ENCODE measurements around the gene IFI16.
"Not testable (repeated sequence)": the region's sequence is repeated elsewhere in the genome, so short reads cannot be mapped to it uniquely, and the experiment has no call there.

Gene IFI16

DNA sequence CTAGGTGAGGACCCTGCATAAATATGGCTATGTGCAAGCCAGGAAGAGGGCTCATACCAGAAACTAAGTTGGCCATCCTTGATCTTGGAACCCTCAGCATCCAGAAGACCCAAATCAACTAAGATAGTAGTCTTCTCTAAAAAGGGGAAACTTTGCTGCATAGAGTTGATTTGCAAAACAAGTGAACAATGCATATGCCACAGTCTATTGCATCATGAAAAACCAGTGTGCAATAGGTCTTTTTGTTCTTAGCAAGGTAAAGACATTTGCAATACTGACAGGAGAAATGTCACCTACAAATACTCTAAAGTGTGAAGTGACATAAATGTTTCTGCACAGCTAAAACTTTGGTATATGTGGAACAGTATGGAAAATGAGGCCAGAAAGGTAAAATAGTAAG, 2.0 kb upstream of the IFI16 start:
- no peak overlapping the region for H3K27ac ChIP-seq
- TF ChIP-seq, protein P1, sequence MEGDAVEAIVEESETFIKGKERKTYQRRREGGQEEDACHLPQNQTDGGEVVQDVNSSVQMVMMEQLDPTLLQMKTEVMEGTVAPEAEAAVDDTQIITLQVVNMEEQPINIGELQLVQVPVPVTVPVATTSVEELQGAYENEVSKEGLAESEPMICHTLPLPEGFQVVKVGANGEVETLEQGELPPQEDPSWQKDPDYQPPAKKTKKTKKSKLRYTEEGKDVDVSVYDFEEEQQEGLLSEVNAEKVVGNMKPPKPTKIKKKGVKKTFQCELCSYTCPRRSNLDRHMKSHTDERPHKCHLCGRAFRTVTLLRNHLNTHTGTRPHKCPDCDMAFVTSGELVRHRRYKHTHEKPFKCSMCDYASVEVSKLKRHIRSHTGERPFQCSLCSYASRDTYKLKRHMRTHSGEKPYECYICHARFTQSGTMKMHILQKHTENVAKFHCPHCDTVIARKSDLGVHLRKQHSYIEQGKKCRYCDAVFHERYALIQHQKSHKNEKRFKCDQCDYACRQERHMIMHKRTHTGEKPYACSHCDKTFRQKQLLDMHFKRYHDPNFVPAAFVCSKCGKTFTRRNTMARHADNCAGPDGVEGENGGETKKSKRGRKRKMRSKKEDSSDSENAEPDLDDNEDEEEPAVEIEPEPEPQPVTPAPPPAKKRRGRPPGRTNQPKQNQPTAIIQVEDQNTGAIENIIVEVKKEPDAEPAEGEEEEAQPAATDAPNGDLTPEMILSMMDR (IDR thresholded peaks at IDR 0.05) = no peak
- no peak for TF ChIP-seq ZFX (IDR thresholded peaks at IDR 0.05; ENCODE audit: borderline replicate concordance)

DNA sequence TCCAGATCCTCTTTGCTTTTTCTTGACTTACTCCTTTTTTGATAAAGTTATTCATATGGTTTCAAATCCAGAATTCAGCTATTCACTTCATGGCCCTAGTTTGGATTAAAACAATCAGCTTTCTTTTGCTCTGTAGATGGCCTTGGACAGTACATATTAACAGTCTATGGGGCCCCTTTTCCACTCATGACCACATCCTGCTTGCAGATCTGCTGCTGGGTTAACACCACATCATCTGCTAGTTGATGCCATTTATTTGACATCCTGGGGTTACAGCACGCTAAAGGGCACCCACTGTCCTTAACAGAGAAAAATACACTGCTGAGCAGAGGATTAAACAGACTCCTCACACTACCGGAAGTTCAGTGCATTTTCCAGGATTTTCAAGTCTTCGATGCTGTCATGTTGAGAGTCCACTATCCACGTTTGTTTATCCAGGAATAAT, 941 bp upstream of the IFI16 start:
- no peak for TF ChIP-seq ZFX (IDR thresholded peaks at IDR 0.05; ENCODE audit: borderline replicate concordance)
- TF ChIP-seq, protein P1 (IDR thresholded peaks at IDR 0.05) = no peak
- H3K27ac ChIP-seq = no peak overlapping the region

DNA sequence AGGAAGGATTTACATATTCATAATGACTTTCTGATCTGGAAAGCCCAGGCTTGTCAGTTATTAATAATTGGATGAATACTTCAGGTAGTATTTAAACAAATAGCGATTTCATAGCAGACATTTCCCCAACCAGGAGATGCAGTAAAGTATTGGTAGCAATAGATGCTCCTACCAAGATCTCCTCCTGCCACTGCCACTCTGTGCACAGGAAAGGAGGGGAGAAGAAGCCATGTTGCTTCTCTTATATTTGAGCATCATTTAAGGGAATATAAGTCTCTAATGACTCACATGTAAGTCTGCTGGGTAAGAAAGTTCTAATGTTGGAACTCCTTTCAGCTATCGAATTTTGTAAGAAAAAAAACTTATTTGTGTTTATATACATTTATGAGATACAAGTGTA, 420 bp upstream of the IFI16 start:
- no peak overlapping the region for H3K27ac ChIP-seq
- TF ChIP-seq, protein P1 (IDR thresholded peaks at IDR 0.05) = no peak
- no peak for TF ChIP-seq ZFX (IDR thresholded peaks at IDR 0.05; ENCODE audit: borderline replicate concordance)

DNA sequence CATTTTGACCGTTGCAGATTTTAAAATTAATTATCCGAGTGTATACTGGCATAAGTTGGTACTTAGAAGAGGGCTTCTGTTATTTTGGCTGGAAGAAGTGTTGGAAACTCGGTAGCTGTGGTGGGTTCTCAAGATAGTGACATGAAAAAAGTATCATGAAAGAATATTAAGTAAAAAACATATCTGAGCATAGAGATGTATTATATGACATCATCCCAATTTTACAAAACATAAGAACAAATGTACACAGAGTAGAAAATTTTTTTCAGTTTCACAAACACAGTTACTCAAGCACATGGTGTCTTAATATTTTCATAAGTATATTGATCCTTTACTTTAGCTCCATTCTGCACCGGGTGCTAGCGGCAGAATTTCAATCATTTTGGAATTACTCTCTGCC, 684 bp downstream of the IFI16 start:
- H3K27ac ChIP-seq = no peak overlapping the region
- no peak for TF ChIP-seq ZFX (IDR thresholded peaks at IDR 0.05; ENCODE audit: borderline replicate concordance)
- TF ChIP-seq, protein P1 (IDR thresholded peaks at IDR 0.05) = no peak

DNA sequence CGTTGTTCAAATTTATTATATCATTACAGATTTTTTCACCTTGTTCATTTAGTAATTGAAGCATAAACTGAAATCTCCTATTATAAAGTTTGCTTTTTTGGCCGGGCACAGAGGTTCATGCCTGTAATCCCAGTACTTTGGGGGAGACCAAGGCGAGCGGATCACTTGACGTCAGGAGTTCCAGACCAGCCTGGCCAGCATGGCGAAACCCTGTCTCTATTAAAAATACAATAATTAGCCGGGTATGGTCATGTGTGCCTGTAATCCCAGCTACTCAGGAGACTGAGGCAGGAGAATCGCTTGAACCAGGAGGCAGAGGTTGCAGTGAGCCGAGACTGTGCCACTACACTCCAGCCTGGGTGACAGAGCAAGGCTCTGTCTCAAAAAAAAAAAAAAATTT, 1.3 kb downstream of the IFI16 start:
- H3K27ac ChIP-seq = not testable (repeated sequence)

DNA sequence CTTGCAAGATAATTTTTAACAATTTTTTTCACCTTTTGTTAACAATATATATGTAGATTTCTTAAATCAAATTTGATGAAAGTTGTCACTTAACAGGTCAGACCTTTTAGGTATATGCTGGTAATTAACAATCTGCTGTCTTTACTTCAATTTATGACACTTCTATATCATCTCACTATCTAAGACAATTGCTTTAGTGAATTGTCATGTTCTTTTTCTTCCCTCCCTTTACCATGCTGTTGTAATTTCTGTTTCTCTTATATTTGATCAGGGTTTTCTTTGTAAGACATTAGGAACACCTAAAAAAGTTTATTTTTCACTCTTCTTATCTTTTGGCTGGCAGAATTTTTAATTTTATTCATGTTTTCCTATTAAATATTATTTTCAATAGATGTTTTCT, 2.0 kb downstream of the IFI16 start:
- TF ChIP-seq, protein P1 (IDR thresholded peaks at IDR 0.05) = no peak
- TF ChIP-seq ZFX (IDR thresholded peaks at IDR 0.05; ENCODE audit: borderline replicate concordance) = no peak
- H3K27ac ChIP-seq = no peak overlapping the region

DNA sequence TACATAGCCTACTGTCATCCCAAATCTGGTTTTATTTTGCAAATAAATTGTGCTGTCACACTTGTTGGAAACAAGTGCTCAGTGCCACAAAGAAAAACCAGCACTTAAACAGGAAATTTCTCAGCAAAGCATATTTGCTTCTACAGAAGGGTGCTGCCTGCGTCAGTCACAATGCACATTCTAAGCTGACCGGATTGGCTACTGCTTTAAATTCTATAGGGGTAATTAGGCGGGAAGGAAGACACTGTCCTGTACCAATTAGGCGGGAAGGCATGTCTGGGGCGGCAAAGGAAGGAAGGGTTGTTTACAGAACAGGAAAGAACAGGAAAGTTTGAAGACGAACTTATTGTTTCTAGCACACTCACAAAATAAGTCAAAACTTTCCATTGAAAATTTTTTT, 2.8 kb downstream of the IFI16 start:
- TF ChIP-seq, protein P1 (IDR thresholded peaks at IDR 0.05) = no peak
- TF ChIP-seq ZFX (IDR thresholded peaks at IDR 0.05; ENCODE audit: borderline replicate concordance) = no peak
- no peak overlapping the region for H3K27ac ChIP-seq

DNA sequence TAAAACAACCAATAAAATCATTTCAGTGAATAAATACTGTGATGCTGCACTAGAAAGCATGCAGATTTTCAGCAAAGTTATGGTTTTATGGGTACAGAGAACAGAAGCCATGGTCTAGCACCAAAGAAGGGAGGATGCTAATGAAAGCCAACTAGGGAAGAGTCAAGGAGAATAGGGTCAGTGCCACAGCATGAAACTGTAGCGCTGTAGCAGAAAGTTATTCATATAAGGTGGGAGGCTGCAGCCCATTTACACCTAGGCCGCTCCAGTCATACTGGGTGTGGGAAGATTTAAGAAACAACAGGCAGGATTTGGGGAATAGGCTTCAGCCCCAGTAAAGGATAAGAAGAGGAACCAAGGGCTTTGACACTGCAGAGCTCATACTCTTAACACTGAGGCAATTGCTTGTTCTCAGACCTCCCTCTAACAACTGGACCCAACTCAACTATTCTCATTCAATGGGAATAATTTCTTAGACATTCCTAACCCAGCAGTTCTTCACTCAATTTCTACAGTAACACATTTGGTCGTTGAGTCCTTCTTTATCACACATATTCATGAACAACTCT, 4.4 kb downstream of the IFI16 start:
- no peak overlapping the region for H3K27ac ChIP-seq
- TF ChIP-seq, protein P1 (IDR thresholded peaks at IDR 0.05) = no peak
- TF ChIP-seq ZFX (IDR thresholded peaks at IDR 0.05; ENCODE audit: borderline replicate concordance) = no peak

All from 22Rv1 (cell line).